ENCODE data around the gene PLEKHA7. TPM values are rescaled to one million over a fixed set of nuclear protein-coding genes. Genes with fewer than 3 reads are reported as not detected.

Gene PLEKHA7
- total RNA-seq, 4 donors from 2014 or later, result 0.72 to 3.6 (median 2.2) TPM

GRCh38 chr11:16818284-16818683 is 195.9 kb downstream of the PLEKHA7 start:
- peaks cover 10 to 23% of the 10 kb centered on the region in 2 donors for H3K4me1 ChIP-seq
- in situ Hi-C loops (cut with MboI; ENCODE audit: low sequenced_read_pairs in 4 of 4) (loop anchor here in 3 of 4 donors (25.0 kb wide), 1 partner anchor 244 kb away; no protein-coding TSS in a partner anchor), intact Hi-C loops (cut with DNase I; ENCODE audit: low total_unique reads) (no loop called here)
- DNase-seq, result no peak
- TF ChIP-seq POLR2A (IDR thresholded peaks at IDR 0.05), result no peak
- no peaks in the 10 kb centered on the region for H3K9me3 ChIP-seq
- no peak overlapping the region for H3K27ac ChIP-seq
- H3K4me3 ChIP-seq, result no peak overlapping the region
- no peaks in the 10 kb centered on the region for H3K27me3 ChIP-seq
- H3K36me3 ChIP-seq, result no peaks in the 10 kb centered on the region
- ATAC-seq, result no peak

- no peaks in the 10 kb centered on the region for H3K9me3 ChIP-seq
- H3K4me3 ChIP-seq, result no peak overlapping the region
- intact Hi-C loops (cut with DNase I; ENCODE audit: low total_unique reads) (no loop called here), in situ Hi-C loops (cut with MboI; ENCODE audit: low sequenced_read_pairs in 4 of 4) (loop anchor here in 3 of 4 donors (25.0 kb wide), 1 partner anchor 245 kb away; no protein-coding TSS in a partner anchor)
- H3K4me1 ChIP-seq, result peaks cover 10 to 23% of the 10 kb centered on the region in 2 donors
- no peak for DNase-seq
- no peaks in the 10 kb centered on the region for H3K27me3 ChIP-seq
- TF ChIP-seq POLR2A (IDR thresholded peaks at IDR 0.05), result no peak
- TF ChIP-seq CTCF (IDR thresholded peaks at IDR 0.05 in 4 of 5, conservative IDR thresholded peaks at IDR 0.05 in 1 of 5), result no peak
- ATAC-seq, result no peak
- H3K27ac ChIP-seq, result no peak overlapping the region
- H3K36me3 ChIP-seq, result no peaks in the 10 kb centered on the region
Measured at GRCh38 chr11:16817351-16817750, 196.9 kb downstream of the PLEKHA7 start.

GRCh38 chr11:16816358-16817270 is 197.6 kb downstream of the PLEKHA7 start:
- intact Hi-C loops (cut with DNase I; ENCODE audit: low total_unique reads), result no loop called here
- DNase-seq (no peak), ATAC-seq (no peak)
- TF ChIP-seq POLR2A (IDR thresholded peaks at IDR 0.05), result no peak
- TF ChIP-seq CTCF (IDR thresholded peaks at IDR 0.05 in 4 of 5, conservative IDR thresholded peaks at IDR 0.05 in 1 of 5), result no peak
- no peaks in the 10 kb centered on the region for H3K36me3 ChIP-seq
- in situ Hi-C loops (cut with MboI; ENCODE audit: low sequenced_read_pairs in 4 of 4), result loop anchor here in 3 of 4 donors (25.0 kb wide), 1 partner anchor 246 kb away; no protein-coding TSS in a partner anchor
- no peak overlapping the region for H3K4me3 ChIP-seq
- H3K9me3 ChIP-seq, result no peaks in the 10 kb centered on the region
- no peak overlapping the region for H3K27ac ChIP-seq
- no peaks in the 10 kb centered on the region for H3K27me3 ChIP-seq
- H3K4me1 ChIP-seq, result peaks cover 10 to 23% of the 10 kb centered on the region in 2 donors

- ATAC-seq (peak; percentile 91 to 93), DNase-seq (peak; percentile 62 to 82)
- no peaks in the 10 kb centered on the region for H3K36me3 ChIP-seq
- peak overlapping the region in 1 of 4 donors; percentile 10 for H3K4me3 ChIP-seq
- no peaks in the 10 kb centered on the region for H3K9me3 ChIP-seq
- in situ Hi-C loops (cut with MboI; ENCODE audit: low sequenced_read_pairs in 4 of 4), result loop anchor here in 3 of 4 donors (25.0 kb wide), 1 partner anchor 247 kb away; no protein-coding TSS in a partner anchor
- H3K4me1 ChIP-seq, result peaks cover 3 to 15% of the 10 kb centered on the region in 2 donors
- intact Hi-C loops (cut with DNase I; ENCODE audit: low total_unique reads), result no loop called here
- TF ChIP-seq POLR2A (IDR thresholded peaks at IDR 0.05), result no peak
- TF ChIP-seq CTCF (IDR thresholded peaks at IDR 0.05 in 4 of 5, conservative IDR thresholded peaks at IDR 0.05 in 1 of 5), result no peak
- H3K27me3 ChIP-seq, result no peaks in the 10 kb centered on the region
- H3K27ac ChIP-seq, result peak overlapping the region; percentile 24 to 67 (median 40)
Measured at GRCh38 chr11:16815047-16815767, 199.0 kb downstream of the PLEKHA7 start.
